ENCODE data around the gene DNAH10. TPM values are rescaled to one million over a fixed set of nuclear protein-coding genes. Genes with fewer than 3 reads are reported as not detected.

Gene DNAH10
- total and polyA plus RNA-seq, 10 of the 15 experiments (the other 5 are each of a cell fraction or from before 2014, with no cell fraction given) = 0.01 to 0.32 (median 0.06) TPM

DNA sequence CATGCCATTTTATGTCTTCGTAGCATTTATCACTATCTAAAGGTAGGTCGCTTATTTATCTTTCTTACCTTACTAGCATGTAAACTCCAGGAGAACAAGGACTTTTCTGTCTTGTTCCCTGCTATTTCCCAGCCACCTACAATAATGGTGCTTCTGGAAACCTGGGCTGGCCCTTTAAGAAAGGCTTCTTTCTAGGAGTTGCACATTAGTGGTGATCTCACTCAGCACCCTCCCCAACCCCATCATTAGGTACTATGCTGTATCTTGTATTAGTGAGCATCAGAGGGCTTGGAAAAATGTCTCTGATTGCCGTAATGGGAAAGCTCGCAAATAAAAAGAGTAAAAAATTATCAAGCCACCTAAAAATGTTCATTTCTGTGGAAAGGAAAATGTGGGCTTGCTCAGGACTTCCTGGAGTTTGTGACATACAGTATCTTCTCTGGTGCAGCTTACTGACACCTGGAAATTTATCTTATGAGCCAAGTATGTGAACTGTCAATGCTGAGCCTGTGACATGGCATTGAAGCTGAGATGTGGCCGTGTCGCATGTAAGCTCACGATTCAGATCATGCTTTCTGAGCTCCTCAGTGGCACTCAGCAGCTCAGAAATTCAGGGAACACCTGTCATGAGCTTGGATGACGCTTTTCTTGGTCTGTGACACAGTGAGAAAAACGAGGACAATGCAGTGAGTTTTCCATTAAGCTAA, 198.1 kb downstream of the DNAH10 start:
- H3K4me2 ChIP-seq (ENCODE audit: control insufficient read depth, insufficient read depth) = no peak overlapping the region
- H3K27ac ChIP-seq (ENCODE audit: control insufficient read depth, insufficient read depth) = no peak overlapping the region
- peaks cover 0 to 3% of the 10 kb centered on the region in 2 experiments; a peak in 2 of 4 replicates for H3K27me3 ChIP-seq (replicated peaks in 1 of 2; ENCODE audit: control insufficient read depth in 2 of 2, insufficient read depth in 2 of 2, low read length in 1 of 2)
- no peaks in the 10 kb centered on the region for H3K9me3 ChIP-seq (replicated peaks; ENCODE audit: control insufficient read depth, insufficient read depth, low read length)
- FAIRE-seq (no peak), DNase-seq (ENCODE audit: low read depth, low spot score) (no peak), ATAC-seq (no peak)
- TF ChIP-seq TCF7 (IDR thresholded peaks at IDR 0.05; ENCODE audit: borderline replicate concordance) (no peak), ZBED1 (IDR thresholded peaks at IDR 0.05; ENCODE audit: borderline replicate concordance) (no peak), CBX3 (IDR thresholded peaks at IDR 0.05; ENCODE audit: borderline replicate concordance, low read depth) (no peak), BACH1 (IDR thresholded peaks at IDR 0.05; ENCODE audit: borderline replicate concordance) (no peak), JUND (IDR thresholded peaks at IDR 0.05; ENCODE audit: low read depth, low read length) (no peak), ZNF24 (IDR thresholded peaks at IDR 0.05) (no peak), SMAD1 (IDR thresholded peaks at IDR 0.05; ENCODE audit: low read depth, partially characterized antibody) (no peak), LARP7 (IDR thresholded peaks at IDR 0.05) (no peak), ETV6 (conservative IDR thresholded peaks at IDR 0.05 in 1 of 2, IDR thresholded peaks at IDR 0.05 in 1 of 2; ENCODE audit: borderline replicate concordance in 1 of 2, low read depth in 1 of 2) (no peak)
- TF ChIP-seq, protein P1, sequence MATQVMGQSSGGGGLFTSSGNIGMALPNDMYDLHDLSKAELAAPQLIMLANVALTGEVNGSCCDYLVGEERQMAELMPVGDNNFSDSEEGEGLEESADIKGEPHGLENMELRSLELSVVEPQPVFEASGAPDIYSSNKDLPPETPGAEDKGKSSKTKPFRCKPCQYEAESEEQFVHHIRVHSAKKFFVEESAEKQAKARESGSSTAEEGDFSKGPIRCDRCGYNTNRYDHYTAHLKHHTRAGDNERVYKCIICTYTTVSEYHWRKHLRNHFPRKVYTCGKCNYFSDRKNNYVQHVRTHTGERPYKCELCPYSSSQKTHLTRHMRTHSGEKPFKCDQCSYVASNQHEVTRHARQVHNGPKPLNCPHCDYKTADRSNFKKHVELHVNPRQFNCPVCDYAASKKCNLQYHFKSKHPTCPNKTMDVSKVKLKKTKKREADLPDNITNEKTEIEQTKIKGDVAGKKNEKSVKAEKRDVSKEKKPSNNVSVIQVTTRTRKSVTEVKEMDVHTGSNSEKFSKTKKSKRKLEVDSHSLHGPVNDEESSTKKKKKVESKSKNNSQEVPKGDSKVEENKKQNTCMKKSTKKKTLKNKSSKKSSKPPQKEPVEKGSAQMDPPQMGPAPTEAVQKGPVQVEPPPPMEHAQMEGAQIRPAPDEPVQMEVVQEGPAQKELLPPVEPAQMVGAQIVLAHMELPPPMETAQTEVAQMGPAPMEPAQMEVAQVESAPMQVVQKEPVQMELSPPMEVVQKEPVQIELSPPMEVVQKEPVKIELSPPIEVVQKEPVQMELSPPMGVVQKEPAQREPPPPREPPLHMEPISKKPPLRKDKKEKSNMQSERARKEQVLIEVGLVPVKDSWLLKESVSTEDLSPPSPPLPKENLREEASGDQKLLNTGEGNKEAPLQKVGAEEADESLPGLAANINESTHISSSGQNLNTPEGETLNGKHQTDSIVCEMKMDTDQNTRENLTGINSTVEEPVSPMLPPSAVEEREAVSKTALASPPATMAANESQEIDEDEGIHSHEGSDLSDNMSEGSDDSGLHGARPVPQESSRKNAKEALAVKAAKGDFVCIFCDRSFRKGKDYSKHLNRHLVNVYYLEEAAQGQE (IDR thresholded peaks at IDR 0.05; ENCODE audit: low read depth, low read length) = no peak
- TF ChIP-seq, protein P2, sequence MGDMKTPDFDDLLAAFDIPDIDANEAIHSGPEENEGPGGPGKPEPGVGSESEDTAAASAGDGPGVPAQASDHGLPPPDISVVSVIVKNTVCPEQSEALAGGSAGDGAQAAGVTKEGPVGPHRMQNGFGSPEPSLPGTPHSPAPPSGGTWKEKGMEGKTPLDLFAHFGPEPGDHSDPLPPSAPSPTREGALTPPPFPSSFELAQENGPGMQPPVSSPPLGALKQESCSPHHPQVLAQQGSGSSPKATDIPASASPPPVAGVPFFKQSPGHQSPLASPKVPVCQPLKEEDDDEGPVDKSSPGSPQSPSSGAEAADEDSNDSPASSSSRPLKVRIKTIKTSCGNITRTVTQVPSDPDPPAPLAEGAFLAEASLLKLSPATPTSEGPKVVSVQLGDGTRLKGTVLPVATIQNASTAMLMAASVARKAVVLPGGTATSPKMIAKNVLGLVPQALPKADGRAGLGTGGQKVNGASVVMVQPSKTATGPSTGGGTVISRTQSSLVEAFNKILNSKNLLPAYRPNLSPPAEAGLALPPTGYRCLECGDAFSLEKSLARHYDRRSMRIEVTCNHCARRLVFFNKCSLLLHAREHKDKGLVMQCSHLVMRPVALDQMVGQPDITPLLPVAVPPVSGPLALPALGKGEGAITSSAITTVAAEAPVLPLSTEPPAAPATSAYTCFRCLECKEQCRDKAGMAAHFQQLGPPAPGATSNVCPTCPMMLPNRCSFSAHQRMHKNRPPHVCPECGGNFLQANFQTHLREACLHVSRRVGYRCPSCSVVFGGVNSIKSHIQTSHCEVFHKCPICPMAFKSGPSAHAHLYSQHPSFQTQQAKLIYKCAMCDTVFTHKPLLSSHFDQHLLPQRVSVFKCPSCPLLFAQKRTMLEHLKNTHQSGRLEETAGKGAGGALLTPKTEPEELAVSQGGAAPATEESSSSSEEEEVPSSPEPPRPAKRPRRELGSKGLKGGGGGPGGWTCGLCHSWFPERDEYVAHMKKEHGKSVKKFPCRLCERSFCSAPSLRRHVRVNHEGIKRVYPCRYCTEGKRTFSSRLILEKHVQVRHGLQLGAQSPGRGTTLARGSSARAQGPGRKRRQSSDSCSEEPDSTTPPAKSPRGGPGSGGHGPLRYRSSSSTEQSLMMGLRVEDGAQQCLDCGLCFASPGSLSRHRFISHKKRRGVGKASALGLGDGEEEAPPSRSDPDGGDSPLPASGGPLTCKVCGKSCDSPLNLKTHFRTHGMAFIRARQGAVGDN (IDR thresholded peaks at IDR 0.05) = no peak
- TF ChIP-seq, protein P3, sequence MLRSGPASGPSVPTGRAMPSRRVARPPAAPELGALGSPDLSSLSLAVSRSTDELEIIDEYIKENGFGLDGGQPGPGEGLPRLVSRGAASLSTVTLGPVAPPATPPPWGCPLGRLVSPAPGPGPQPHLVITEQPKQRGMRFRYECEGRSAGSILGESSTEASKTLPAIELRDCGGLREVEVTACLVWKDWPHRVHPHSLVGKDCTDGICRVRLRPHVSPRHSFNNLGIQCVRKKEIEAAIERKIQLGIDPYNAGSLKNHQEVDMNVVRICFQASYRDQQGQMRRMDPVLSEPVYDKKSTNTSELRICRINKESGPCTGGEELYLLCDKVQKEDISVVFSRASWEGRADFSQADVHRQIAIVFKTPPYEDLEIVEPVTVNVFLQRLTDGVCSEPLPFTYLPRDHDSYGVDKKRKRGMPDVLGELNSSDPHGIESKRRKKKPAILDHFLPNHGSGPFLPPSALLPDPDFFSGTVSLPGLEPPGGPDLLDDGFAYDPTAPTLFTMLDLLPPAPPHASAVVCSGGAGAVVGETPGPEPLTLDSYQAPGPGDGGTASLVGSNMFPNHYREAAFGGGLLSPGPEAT (IDR thresholded peaks at IDR 0.05; ENCODE audit: low read depth) = no peak
- H3K36me3 ChIP-seq (ENCODE audit: control insufficient read depth in 2 of 2, insufficient read depth in 2 of 2, low read length in 1 of 2) = no peaks in the 10 kb centered on the region
- in situ Hi-C loops (cut with MboI) = no loop called here
- no peak overlapping the region for H3K4me3 ChIP-seq
- ChIA-PET SMC1A (ENCODE audit: uncharacterized antibody, unreplicated experiment) (interaction anchor here (2.0 to 2.8 kb wide), 2 partner anchors 8 to 15 kb away, joined by 6 to 9 read pairs; no protein-coding TSS in a partner anchor), RAD21 (ENCODE audit: unreplicated experiment) (no interaction called here), CTCF (interaction anchor here (2.4 kb wide), 1 partner anchor 55 kb away, joined by 6 read pairs; no protein-coding TSS in a partner anchor), POLR2A (interaction anchor here (0.5 kb wide), 1 partner anchor 145 kb away, joined by 3 read pairs; no protein-coding TSS in a partner anchor)
- H2AFZ ChIP-seq (ENCODE audit: control insufficient read depth, low read depth, low read length) = no peak overlapping the region
- BruUV-seq (replicated peaks) = no TSS peak
- no peaks in the 10 kb centered on the region for H3K4me1 ChIP-seq (ENCODE audit: control insufficient read depth, insufficient read depth, low read length)
- 74% methylated on average over 9 of the region's 9 CpGs for WGBS (ENCODE audit: insufficient coverage, insufficient replicate concordance, low lambda C conversion rate, missing lambda C conversion rate)
- no peaks in the 10 kb centered on the region for H3K79me2 ChIP-seq (ENCODE audit: control insufficient read depth, insufficient read depth, low read length)
- intact Hi-C loops (cut with micrococcal nuclease; ENCODE audit: unreplicated experiment) = no loop called here
- no peak overlapping the region for H3K9ac ChIP-seq (ENCODE audit: control insufficient read depth, insufficient read depth, low read length)
- no peaks in the 10 kb centered on the region for H4K20me1 ChIP-seq (ENCODE audit: control insufficient read depth, insufficient read depth)
